Astrocyte (in vitro differentiated cells and primary cell): ENCODE measurements around the gene NUTM1.

Experiments used
- CTCF ChIP-seq: IDR thresholded peaks from 2 replicates; pipeline ENCODE4 v1.5.1; 2011; ENCODE audit warnings: low read depth, mild to moderate bottlenecking, inconsistent platforms, low read length, moderate library complexity; ENCODE audit not compliant: insufficient read depth
- EZH2 ChIP-seq: IDR thresholded peaks from 2 replicates; pipeline ENCODE4 v1.6.1; 2012; ENCODE audit warnings: mild to moderate bottlenecking, low read length, inconsistent platforms; ENCODE audit not compliant: insufficient read depth

GRCh38 chr15:34327906-34328305, 15.2 kb upstream of the NUTM1 start:
- TF ChIP-seq EZH2 (no peak), CTCF (no peak)
